Testis (tissue), 3 donors: ENCODE results near the gene DDX43. TPM values are rescaled to one million over a fixed set of nuclear protein-coding genes. Genes with fewer than 3 reads are reported as not detected.

ENCODE experiments used
- DNase-seq: peaks from one replicate; pipeline ENCODE4 v3.0.0-alpha.2; 2019
- H3K27ac ChIP-seq, 2 donors: fragments of 200-600 bp; sonication (generic); one replicate each; pipeline ENCODE4 v1.5.1; 2019
- H3K27me3 ChIP-seq: fragments of 200-600 bp; sonication (generic); one replicate; pipeline ENCODE4 v1.5.1; 2019
- H3K36me3 ChIP-seq: fragments of 200-600 bp; sonication (generic); one replicate; pipeline ENCODE4 v1.5.1; 2017; ENCODE audit warnings: low read depth; ENCODE audit errors: missing control alignments
- H3K4me1 ChIP-seq: fragments of 200-600 bp; sonication (generic); one replicate; pipeline ENCODE4 v1.5.1; 2019
- H3K4me3 ChIP-seq, 2 donors: fragments of 200-600 bp; sonication (generic); one replicate each; pipeline ENCODE4 v1.5.1; 2017 to 2019
- H3K9me3 ChIP-seq: fragments of 200-600 bp; sonication (generic); one replicate; pipeline ENCODE4 v1.5.1; 2017
- CTCF ChIP-seq, 3 experiments: fragments of 450-650 bp in 2 of 3; fragments of 200-600 bp in 1 of 3; sonication (generic) in 1 of 3; IDR thresholded peaks; one replicate each; pipeline ENCODE4 v1.5.1; 2016 to 2019; ENCODE audit warnings: antibody characterized with exemption in 3 of 3, mild to moderate bottlenecking in 2 of 3, moderate library complexity in 1 of 3
- POLR2A ChIP-seq: fragments of 450-650 bp; IDR thresholded peaks from one replicate; pipeline ENCODE4 v1.6.1; 2017; ENCODE audit warnings: antibody characterized with exemption, mild to moderate bottlenecking, moderate library complexity
- WGBS, 2 donors: methylation state at CpG; one replicate each; pipeline ENCODE4 v1.1.5; 2018; 5-methylcytosine and 5-hydroxymethylcytosine counted together
- intact Hi-C: fragments of 100-400 bp; cut with DNase I; formaldehyde crosslinking; loops from one replicate; pipeline ENCODE4 v1.15.1; 2023; ENCODE audit warnings: low total_unique reads
- polyA plus RNA-seq: library from polyadenylated mRNA; stranded (reverse); fragments of 350-450 nt; fragmentation: Illumina TruSeq; extraction: RNeasy Lipid Tissue Mini Kit (QIAGEN cat#74804); gene quantifications from one replicate; pipeline ENCODE4 v1.2.3, GENCODE V29; 2014; ENCODE audit warnings: low read depth, low replicate concordance; ENCODE audit not compliant: insufficient read depth
- total RNA-seq, 2 donors: library from RNA; depleted of rRNA; stranded (reverse); fragments of >200 nt; gene quantifications; one replicate each; pipeline ENCODE4 v1.2.3, GENCODE V29; 2016

DDX43 gene
- total and polyA plus RNA-seq, 3 donors from 2014 or later: 20.1 to 26.0 (median 24.5) TPM

- Histone ChIP-seq H3K36me3 (no peaks in the 10 kb centered on the region), H3K27ac (no peak overlapping the region), H3K4me3 (no peak overlapping the region), H3K9me3 (no peaks in the 10 kb centered on the region), H3K27me3 (no peaks in the 10 kb centered on the region), H3K4me1 (no peaks in the 10 kb centered on the region)
- intact Hi-C loops: no loop called here
- DNase-seq: no peak
- 89 to 91% methylated on average over 6 of the region's 6 CpGs for WGBS, 2 donors
- TF ChIP-seq POLR2A (no peak), CTCF (IDR thresholded peaks at IDR 0.05) (no peak)
These were observed 12.0 kb upstream of the DDX43 start for GRCh38 chr6:73382462-73383113.

- Histone ChIP-seq H3K9me3 (no peaks in the 10 kb centered on the region), H3K4me3 (peak overlapping the region; percentile 49 to 60), H3K27ac (peak overlapping the region in 1 of 2 donors; percentile 15), H3K27me3 (no peaks in the 10 kb centered on the region), H3K4me1 (no peaks in the 10 kb centered on the region), H3K36me3 (no peaks in the 10 kb centered on the region)
- intact Hi-C loops: no loop called here
- 22 to 35% methylated on average over 4 of the region's 4 CpGs for WGBS, 2 donors
- no peak for TF ChIP-seq CTCF (IDR thresholded peaks at IDR 0.05)
- TF ChIP-seq POLR2A: no peak
- no peak for DNase-seq
These were observed 6.2 kb upstream of the DDX43 start for GRCh38 chr6:73388433-73388799.

GRCh38 chr6:73388800-73389512 is 5.7 kb upstream of the DDX43 start:
- H3K27ac ChIP-seq: peak overlapping the region; percentile 15 to 60
- intact Hi-C loops: no loop called here
- TF ChIP-seq POLR2A (no peak), CTCF (IDR thresholded peaks at IDR 0.05) (peak; percentile 21 to 36 (median 34))
- DNase-seq: peak; percentile 63
- no peaks in the 10 kb centered on the region for H3K27me3 ChIP-seq
- H3K4me1 ChIP-seq: no peaks in the 10 kb centered on the region
- WGBS, 2 donors: 3% methylated on average over 12 to 32 of the region's 38 CpGs
- no peaks in the 10 kb centered on the region for H3K36me3 ChIP-seq
- peak overlapping the region; percentile 49 to 60 for H3K4me3 ChIP-seq
- no peaks in the 10 kb centered on the region for H3K9me3 ChIP-seq

DNA sequence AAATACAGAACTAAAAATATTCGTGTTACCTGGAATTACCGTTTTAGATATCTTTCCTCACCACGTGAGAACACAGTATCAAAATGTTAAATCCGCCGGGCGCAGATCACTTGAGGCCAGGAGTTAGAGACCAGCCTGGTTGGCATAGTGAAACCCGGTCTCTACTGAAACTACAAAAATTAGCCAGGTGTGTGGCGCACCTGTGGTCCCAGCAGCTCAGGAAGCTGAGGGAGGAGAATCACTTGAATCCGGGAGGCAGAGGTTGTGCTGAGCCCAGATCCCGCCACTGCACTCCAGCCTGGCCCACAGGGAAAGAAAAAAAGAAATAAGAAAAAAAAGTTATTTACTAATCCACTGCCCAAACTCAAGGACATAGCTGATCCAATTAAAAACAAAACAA is 4.8 kb upstream of the DDX43 start:
- H3K4me3 ChIP-seq: no peak overlapping the region
- no peaks in the 10 kb centered on the region for H3K27me3 ChIP-seq
- intact Hi-C loops: no loop called here
- H3K27ac ChIP-seq: no peak overlapping the region
- no peak for DNase-seq
- H3K36me3 ChIP-seq: no peaks in the 10 kb centered on the region
- no peaks in the 10 kb centered on the region for H3K4me1 ChIP-seq
- no peak for TF ChIP-seq POLR2A
- TF ChIP-seq CTCF (IDR thresholded peaks at IDR 0.05): no peak
- no peaks in the 10 kb centered on the region for H3K9me3 ChIP-seq
- 64 to 81% methylated on average over 10 of the region's 10 CpGs for WGBS, 2 donors
